Measurements from ENCODE around the gene HIBADH.

- TF ChIP-seq POLR2A (IDR thresholded peaks at IDR 0.05) (no peak), CTCF (IDR thresholded peaks at IDR 0.05) (no peak)
Observed at GRCh38 chr7:27520815-27521790, 141.6 kb downstream of the HIBADH start.
